HEK293 (cell line): ENCODE measurements around the gene CLDN7.
A peak's percentile ranks its signal among the peaks of the same experiment; 100 is the strongest.

Source experiments
- BCL11B ChIP-seq: fragments of 450-650 bp; formaldehyde crosslinking; IDR thresholded peaks from 2 replicates; pipeline ENCODE4 v1.5.1; 2016; ENCODE audit warnings: low read depth, missing biosample characterization, missing genetic modification characterization
- HOXA7 ChIP-seq: sonication (generic); formaldehyde crosslinking; IDR thresholded peaks from 2 replicates; pipeline ENCODE4 v1.8.1; 2022; ENCODE audit warnings: missing genetic modification reagents, borderline replicate concordance
- KLF10 ChIP-seq: fragments of 450-650 bp; IDR thresholded peaks from 2 replicates; pipeline ENCODE4 v1.5.1; 2018; ENCODE audit warnings: missing biosample characterization, mild to moderate bottlenecking, missing genetic modification characterization
- PRDM1 ChIP-seq: fragments of 450-650 bp; formaldehyde crosslinking; IDR thresholded peaks from 2 replicates; pipeline ENCODE4; 2016; ENCODE audit warnings: missing biosample characterization, missing genetic modification characterization
- SCRT1 ChIP-seq: fragments of 450-650 bp; formaldehyde crosslinking; IDR thresholded peaks from 2 replicates; pipeline ENCODE4 v1.5.1; 2016; ENCODE audit warnings: missing biosample characterization, missing genetic modification characterization, borderline replicate concordance
- SP2 ChIP-seq: fragments of 450-650 bp; formaldehyde crosslinking; IDR thresholded peaks from 2 replicates; pipeline ENCODE4 v1.5.1; 2016; ENCODE audit warnings: missing biosample characterization, missing genetic modification characterization
- ZBTB48 ChIP-seq: fragments of 450-650 bp; formaldehyde crosslinking; IDR thresholded peaks from 2 replicates; pipeline ENCODE4 v1.5.1; 2016; ENCODE audit warnings: missing biosample characterization, missing genetic modification characterization
- ZFP3 ChIP-seq: fragments of 450-650 bp; formaldehyde crosslinking; IDR thresholded peaks from 2 replicates; pipeline ENCODE4 v1.5.1; 2016; ENCODE audit warnings: low read depth, missing biosample characterization, missing genetic modification characterization
- ZNF10 ChIP-seq: fragments of 450-650 bp; formaldehyde crosslinking; IDR thresholded peaks from 2 replicates; pipeline ENCODE4 v1.5.1; 2017; ENCODE audit warnings: missing biosample characterization, missing genetic modification characterization
- ZNF132 ChIP-seq: fragments of 450-650 bp; formaldehyde crosslinking; IDR thresholded peaks from 2 replicates; pipeline ENCODE4 v1.5.1; 2017; ENCODE audit warnings: missing biosample characterization, missing genetic modification characterization, borderline replicate concordance
- ZNF146 ChIP-seq: fragments of 450-650 bp; formaldehyde crosslinking; IDR thresholded peaks from 2 replicates; pipeline ENCODE4 v1.5.1; 2016; ENCODE audit warnings: missing biosample characterization, missing genetic modification characterization
- ZNF16 ChIP-seq: fragments of 450-650 bp; formaldehyde crosslinking; IDR thresholded peaks from 2 replicates; pipeline ENCODE4 v1.5.1; 2016; ENCODE audit warnings: low read depth, missing biosample characterization, missing genetic modification characterization
- ZNF169 ChIP-seq: fragments of 450-650 bp; formaldehyde crosslinking; IDR thresholded peaks from 2 replicates; pipeline ENCODE4 v1.5.1; 2016; ENCODE audit warnings: missing biosample characterization, missing genetic modification characterization
- ZNF23 ChIP-seq: fragments of 450-650 bp; formaldehyde crosslinking; IDR thresholded peaks from 2 replicates; pipeline ENCODE4 v1.5.1; 2016; ENCODE audit warnings: missing biosample characterization, missing genetic modification characterization, borderline replicate concordance
- ZNF311 ChIP-seq: fragments of 450-650 bp; formaldehyde crosslinking; IDR thresholded peaks from 2 replicates; pipeline ENCODE4 v1.5.1; 2017; ENCODE audit warnings: missing biosample characterization, missing genetic modification characterization, borderline replicate concordance
- ZNF324 ChIP-seq: fragments of 450-650 bp; formaldehyde crosslinking; IDR thresholded peaks from 2 replicates; pipeline ENCODE4 v1.5.1; 2016; ENCODE audit warnings: missing biosample characterization, missing genetic modification characterization
- ZNF529 ChIP-seq: fragments of 450-650 bp; formaldehyde crosslinking; IDR thresholded peaks from 2 replicates; pipeline ENCODE4 v1.5.1; 2017; ENCODE audit warnings: missing genetic modification characterization, missing biosample characterization; ENCODE audit not compliant: insufficient replicate concordance
- ZNF555 ChIP-seq: fragments of 450-650 bp; formaldehyde crosslinking; conservative IDR thresholded peaks from 2 replicates; pipeline ENCODE4 v1.5.1; 2017; ENCODE audit warnings: missing biosample characterization, mild to moderate bottlenecking, missing genetic modification characterization, inconsistent platforms
- ZNF610 ChIP-seq: fragments of 450-650 bp; formaldehyde crosslinking; IDR thresholded peaks from 2 replicates; pipeline ENCODE4 v1.5.1; 2016; ENCODE audit warnings: missing biosample characterization, missing genetic modification characterization, borderline replicate concordance
- ZNF624 ChIP-seq: fragments of 450-650 bp; formaldehyde crosslinking; IDR thresholded peaks from 2 replicates; pipeline ENCODE4 v1.5.1; 2017; ENCODE audit warnings: missing biosample characterization, missing genetic modification characterization
- ZNF664 ChIP-seq: fragments of 450-650 bp; formaldehyde crosslinking; IDR thresholded peaks from 2 replicates; pipeline ENCODE4 v1.5.1; 2016; ENCODE audit warnings: missing biosample characterization, missing genetic modification characterization
- ZNF747 ChIP-seq: fragments of 450-650 bp; formaldehyde crosslinking; IDR thresholded peaks from 2 replicates; pipeline ENCODE4 v1.5.1; 2016; ENCODE audit warnings: missing biosample characterization, missing genetic modification characterization
- ZXDB ChIP-seq: fragments of 450-650 bp; formaldehyde crosslinking; IDR thresholded peaks from 2 replicates; pipeline ENCODE4 v1.5.1; 2016; ENCODE audit warnings: missing biosample characterization, missing genetic modification characterization
- TF ChIP-seq, protein P1 (sequence below): fragments of 450-650 bp; formaldehyde crosslinking; conservative IDR thresholded peaks from 2 replicates; pipeline ENCODE4 v1.5.1; 2016; ENCODE audit warnings: low read depth, missing biosample characterization, missing genetic modification characterization
- TF ChIP-seq, protein P2 (sequence below): fragments of 450-650 bp; formaldehyde crosslinking; IDR thresholded peaks from 2 replicates; pipeline ENCODE4 v1.5.1; 2017; ENCODE audit warnings: missing biosample characterization, missing genetic modification characterization
- TF ChIP-seq, protein P3 (sequence below): fragments of 450-650 bp; formaldehyde crosslinking; IDR thresholded peaks from 2 replicates; pipeline ENCODE4 v1.5.1; 2016; ENCODE audit warnings: missing biosample characterization, missing genetic modification characterization
- TF ChIP-seq, protein P4 (sequence below): fragments of 450-650 bp; formaldehyde crosslinking; IDR thresholded peaks from 2 replicates; pipeline ENCODE4 v1.5.1; 2017; ENCODE audit warnings: missing biosample characterization, mild to moderate bottlenecking, missing genetic modification characterization, moderate library complexity
- TF ChIP-seq, protein P5 (sequence below): fragments of 450-650 bp; formaldehyde crosslinking; IDR thresholded peaks from 2 replicates; pipeline ENCODE4 v1.5.1; 2016; ENCODE audit warnings: missing biosample characterization, missing genetic modification characterization

Gene CLDN7

DNA sequence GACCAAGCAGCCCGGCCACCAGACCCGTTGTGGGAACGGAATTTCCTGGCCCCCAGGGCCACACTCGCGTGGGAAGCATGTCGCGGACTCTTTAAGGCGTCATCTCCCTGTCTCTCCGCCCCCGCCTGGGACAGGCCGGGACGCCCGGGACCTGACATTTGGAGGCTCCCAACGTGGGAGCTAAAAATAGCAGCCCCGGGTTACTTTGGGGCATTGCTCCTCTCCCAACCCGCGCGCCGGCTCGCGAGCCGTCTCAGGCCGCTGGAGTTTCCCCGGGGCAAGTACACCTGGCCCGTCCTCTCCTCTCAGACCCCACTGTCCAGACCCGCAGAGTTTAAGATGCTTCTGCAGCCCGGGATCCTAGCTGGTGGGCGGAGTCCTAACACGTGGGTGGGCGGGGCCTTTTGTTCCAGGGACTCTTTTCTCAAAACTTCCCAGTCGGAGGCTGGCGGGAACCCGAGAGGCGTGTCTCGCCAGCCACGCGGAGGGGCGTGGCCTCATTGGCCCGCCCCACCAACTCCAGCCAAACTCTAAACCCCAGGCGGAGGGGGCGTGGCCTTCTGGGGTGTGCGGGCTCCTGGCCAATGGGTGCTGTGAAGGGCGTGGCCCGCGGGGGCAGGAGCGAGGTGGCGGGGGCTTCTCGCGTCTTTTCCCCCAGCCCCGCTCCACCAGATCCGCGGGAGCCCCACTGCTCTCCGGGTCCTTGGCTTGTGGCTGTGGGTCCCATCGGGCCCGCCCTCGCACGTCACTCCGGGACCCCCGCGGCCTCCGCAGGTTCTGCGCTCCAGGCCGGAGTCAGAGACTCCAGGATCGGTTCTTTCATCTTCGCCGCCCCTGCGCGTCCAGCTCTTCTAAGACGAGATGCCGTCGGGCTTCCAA lies 19.0 kb upstream of the CLDN7 start, which contains the start of gene SLC2A4 (continued):
- no peak for TF ChIP-seq ZNF23 (tag by site-specific recombination)
- TF ChIP-seq ZNF132 = no peak
- no peak for TF ChIP-seq ZNF311 (tag by site-specific recombination)
- TF ChIP-seq, protein P1, sequence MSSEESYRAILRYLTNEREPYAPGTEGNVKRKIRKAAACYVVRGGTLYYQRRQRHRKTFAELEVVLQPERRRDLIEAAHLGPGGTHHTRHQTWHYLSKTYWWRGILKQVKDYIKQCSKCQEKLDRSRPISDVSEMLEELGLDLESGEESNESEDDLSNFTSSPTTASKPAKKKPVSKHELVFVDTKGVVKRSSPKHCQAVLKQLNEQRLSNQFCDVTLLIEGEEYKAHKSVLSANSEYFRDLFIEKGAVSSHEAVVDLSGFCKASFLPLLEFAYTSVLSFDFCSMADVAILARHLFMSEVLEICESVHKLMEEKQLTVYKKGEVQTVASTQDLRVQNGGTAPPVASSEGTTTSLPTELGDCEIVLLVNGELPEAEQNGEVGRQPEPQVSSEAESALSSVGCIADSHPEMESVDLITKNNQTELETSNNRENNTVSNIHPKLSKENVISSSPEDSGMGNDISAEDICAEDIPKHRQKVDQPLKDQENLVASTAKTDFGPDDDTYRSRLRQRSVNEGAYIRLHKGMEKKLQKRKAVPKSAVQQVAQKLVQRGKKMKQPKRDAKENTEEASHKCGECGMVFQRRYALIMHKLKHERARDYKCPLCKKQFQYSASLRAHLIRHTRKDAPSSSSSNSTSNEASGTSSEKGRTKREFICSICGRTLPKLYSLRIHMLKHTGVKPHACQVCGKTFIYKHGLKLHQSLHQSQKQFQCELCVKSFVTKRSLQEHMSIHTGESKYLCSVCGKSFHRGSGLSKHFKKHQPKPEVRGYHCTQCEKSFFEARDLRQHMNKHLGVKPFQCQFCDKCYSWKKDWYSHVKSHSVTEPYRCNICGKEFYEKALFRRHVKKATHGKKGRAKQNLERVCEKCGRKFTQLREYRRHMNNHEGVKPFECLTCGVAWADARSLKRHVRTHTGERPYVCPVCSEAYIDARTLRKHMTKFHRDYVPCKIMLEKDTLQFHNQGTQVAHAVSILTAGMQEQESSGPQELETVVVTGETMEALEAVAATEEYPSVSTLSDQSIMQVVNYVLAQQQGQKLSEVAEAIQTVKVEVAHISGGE (tag by site-specific recombination) = no peak
- no peak for TF ChIP-seq ZNF10 (tag by site-specific recombination)
- TF ChIP-seq ZNF169 = no peak
- TF ChIP-seq, protein P2, sequence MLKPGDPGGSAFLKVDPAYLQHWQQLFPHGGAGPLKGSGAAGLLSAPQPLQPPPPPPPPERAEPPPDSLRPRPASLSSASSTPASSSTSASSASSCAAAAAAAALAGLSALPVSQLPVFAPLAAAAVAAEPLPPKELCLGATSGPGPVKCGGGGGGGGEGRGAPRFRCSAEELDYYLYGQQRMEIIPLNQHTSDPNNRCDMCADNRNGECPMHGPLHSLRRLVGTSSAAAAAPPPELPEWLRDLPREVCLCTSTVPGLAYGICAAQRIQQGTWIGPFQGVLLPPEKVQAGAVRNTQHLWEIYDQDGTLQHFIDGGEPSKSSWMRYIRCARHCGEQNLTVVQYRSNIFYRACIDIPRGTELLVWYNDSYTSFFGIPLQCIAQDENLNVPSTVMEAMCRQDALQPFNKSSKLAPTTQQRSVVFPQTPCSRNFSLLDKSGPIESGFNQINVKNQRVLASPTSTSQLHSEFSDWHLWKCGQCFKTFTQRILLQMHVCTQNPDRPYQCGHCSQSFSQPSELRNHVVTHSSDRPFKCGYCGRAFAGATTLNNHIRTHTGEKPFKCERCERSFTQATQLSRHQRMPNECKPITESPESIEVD = no peak
- TF ChIP-seq ZNF610 (tag by site-specific recombination) = no peak
- TF ChIP-seq ZNF664 = no peak
- no peak for TF ChIP-seq PRDM1 (tag by site-specific recombination)
- TF ChIP-seq, protein P3, sequence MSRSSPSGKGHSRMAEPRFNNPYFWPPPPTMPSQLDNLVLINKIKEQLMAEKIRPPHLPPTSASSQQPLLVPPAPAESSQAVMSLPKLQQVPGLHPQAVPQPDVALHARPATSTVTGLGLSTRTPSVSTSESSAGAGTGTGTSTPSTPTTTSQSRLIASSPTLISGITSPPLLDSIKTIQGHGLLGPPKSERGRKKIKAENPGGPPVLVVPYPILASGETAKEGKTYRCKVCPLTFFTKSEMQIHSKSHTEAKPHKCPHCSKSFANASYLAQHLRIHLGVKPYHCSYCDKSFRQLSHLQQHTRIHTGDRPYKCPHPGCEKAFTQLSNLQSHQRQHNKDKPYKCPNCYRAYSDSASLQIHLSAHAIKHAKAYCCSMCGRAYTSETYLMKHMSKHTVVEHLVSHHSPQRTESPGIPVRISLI (tag by site-specific recombination) = no peak
- TF ChIP-seq SP2 (tag by site-specific recombination) = peak; percentile 88
- TF ChIP-seq, protein P4, sequence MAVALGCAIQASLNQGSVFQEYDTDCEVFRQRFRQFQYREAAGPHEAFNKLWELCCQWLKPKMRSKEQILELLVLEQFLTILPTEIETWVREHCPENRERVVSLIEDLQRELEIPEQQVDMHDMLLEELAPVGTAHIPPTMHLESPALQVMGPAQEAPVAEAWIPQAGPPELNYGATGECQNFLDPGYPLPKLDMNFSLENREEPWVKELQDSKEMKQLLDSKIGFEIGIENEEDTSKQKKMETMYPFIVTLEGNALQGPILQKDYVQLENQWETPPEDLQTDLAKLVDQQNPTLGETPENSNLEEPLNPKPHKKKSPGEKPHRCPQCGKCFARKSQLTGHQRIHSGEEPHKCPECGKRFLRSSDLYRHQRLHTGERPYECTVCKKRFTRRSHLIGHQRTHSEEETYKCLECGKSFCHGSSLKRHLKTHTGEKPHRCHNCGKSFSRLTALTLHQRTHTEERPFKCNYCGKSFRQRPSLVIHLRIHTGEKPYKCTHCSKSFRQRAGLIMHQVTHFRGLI (tag by site-specific recombination) = peak; percentile 51
- no peak for TF ChIP-seq ZNF624 (tag by site-specific recombination)
- TF ChIP-seq BCL11B (tag by site-specific recombination) = no peak; the same call in 1 of the 2 replicates
- TF ChIP-seq, protein P5, sequence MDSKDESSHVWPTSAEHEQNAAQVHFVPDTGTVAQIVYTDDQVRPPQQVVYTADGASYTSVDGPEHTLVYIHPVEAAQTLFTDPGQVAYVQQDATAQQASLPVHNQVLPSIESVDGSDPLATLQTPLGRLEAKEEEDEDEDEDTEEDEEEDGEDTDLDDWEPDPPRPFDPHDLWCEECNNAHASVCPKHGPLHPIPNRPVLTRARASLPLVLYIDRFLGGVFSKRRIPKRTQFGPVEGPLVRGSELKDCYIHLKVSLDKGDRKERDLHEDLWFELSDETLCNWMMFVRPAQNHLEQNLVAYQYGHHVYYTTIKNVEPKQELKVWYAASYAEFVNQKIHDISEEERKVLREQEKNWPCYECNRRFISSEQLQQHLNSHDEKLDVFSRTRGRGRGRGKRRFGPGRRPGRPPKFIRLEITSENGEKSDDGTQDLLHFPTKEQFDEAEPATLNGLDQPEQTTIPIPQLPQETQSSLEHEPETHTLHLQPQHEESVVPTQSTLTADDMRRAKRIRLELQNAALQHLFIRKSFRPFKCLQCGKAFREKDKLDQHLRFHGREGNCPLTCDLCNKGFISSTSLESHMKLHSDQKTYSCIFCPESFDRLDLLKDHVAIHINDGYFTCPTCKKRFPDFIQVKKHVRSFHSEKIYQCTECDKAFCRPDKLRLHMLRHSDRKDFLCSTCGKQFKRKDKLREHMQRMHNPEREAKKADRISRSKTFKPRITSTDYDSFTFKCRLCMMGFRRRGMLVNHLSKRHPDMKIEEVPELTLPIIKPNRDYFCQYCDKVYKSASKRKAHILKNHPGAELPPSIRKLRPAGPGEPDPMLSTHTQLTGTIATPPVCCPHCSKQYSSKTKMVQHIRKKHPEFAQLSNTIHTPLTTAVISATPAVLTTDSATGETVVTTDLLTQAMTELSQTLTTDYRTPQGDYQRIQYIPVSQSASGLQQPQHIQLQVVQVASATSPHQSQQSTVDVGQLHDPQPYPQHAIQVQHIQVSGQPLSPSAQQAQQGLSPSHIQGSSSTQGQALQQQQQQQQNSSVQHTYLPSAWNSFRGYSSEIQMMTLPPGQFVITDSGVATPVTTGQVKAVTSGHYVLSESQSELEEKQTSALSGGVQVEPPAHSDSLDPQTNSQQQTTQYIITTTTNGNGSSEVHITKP (tag by site-specific recombination) = peak; percentile 19; the same call in 1 of the 2 replicates
- 0 out of 2 replicates have a peak, but pooled peaks have one; percentile 25 for TF ChIP-seq ZNF324 (tag by site-specific recombination)
- no peak for TF ChIP-seq ZNF146 (tag by site-specific recombination)
- no peak for TF ChIP-seq ZXDB (tag by site-specific recombination)
- TF ChIP-seq ZNF16 (tag by site-specific recombination) = no peak
- TF ChIP-seq ZFP3 (tag by site-specific recombination) = no peak
- no peak for TF ChIP-seq ZNF747 (tag by site-specific recombination)
- TF ChIP-seq ZNF529 (tag by site-specific recombination) = no peak
- TF ChIP-seq HOXA7 (CRISPR knock-in tag) = no peak
- peak; percentile 98 for TF ChIP-seq KLF10 (tag by site-specific recombination)
- no peak for TF ChIP-seq SCRT1 (tag by site-specific recombination)
- no peak for TF ChIP-seq ZBTB48 (tag by site-specific recombination)
- TF ChIP-seq ZNF555 (tag by site-specific recombination) = no peak
